ENCODE data around the gene LYAR.
"Not testable (repeated sequence)": the region's sequence is repeated elsewhere in the genome, so short reads cannot be mapped to it uniquely, and the experiment has no call there.

Gene LYAR

GRCh38 chr4:4260185-4260751 lies 29.7 kb downstream of the LYAR start:
- H3K27ac ChIP-seq (ENCODE audit: low read depth, low read length), result no peak overlapping the region
- H3K4me2 ChIP-seq (ENCODE audit: low read depth, low read length, poor library complexity, severe bottlenecking), result peak overlapping the region; percentile 19
- no peaks in the 10 kb centered on the region for H3K36me3 ChIP-seq (ENCODE audit: low read length)

GRCh38 chr4:4259484-4260100 lies 30.4 kb downstream of the LYAR start:
- Histone ChIP-seq H3K4me2 (ENCODE audit: low read depth, low read length, poor library complexity, severe bottlenecking) (peak overlapping the region; percentile 19), H4K20me1 (ENCODE audit: low read depth, low read length) (no peaks in the 10 kb centered on the region)

More at GRCh38 chr4:4260185-4260751, 29.7 kb downstream of the LYAR start:
- H3F3A ChIP-seq (ENCODE audit: insufficient read depth), result no peaks in the 10 kb centered on the region; the same call in 1 of the 2 replicates
- H3K9me3 ChIP-seq (ENCODE audit: insufficient read depth, low read length), result no peaks in the 10 kb centered on the region
- no peaks in the 10 kb centered on the region for H4K20me1 ChIP-seq (ENCODE audit: low read depth, low read length)
- H3K4me3 ChIP-seq (ENCODE audit: insufficient read depth, low read length, poor library complexity, severe bottlenecking), result no peak overlapping the region
- no peak overlapping the region; the same call in 1 of the 2 replicates for H3K9ac ChIP-seq (ENCODE audit: low read length)
- no peak for TF ChIP-seq EZH2phosphoT487 (conservative IDR thresholded peaks at IDR 0.05; ENCODE audit: low read length)
- TF ChIP-seq, protein P1, sequence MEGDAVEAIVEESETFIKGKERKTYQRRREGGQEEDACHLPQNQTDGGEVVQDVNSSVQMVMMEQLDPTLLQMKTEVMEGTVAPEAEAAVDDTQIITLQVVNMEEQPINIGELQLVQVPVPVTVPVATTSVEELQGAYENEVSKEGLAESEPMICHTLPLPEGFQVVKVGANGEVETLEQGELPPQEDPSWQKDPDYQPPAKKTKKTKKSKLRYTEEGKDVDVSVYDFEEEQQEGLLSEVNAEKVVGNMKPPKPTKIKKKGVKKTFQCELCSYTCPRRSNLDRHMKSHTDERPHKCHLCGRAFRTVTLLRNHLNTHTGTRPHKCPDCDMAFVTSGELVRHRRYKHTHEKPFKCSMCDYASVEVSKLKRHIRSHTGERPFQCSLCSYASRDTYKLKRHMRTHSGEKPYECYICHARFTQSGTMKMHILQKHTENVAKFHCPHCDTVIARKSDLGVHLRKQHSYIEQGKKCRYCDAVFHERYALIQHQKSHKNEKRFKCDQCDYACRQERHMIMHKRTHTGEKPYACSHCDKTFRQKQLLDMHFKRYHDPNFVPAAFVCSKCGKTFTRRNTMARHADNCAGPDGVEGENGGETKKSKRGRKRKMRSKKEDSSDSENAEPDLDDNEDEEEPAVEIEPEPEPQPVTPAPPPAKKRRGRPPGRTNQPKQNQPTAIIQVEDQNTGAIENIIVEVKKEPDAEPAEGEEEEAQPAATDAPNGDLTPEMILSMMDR (IDR thresholded peaks at IDR 0.05; ENCODE audit: insufficient read depth, low read length, poor library complexity, severe bottlenecking), result peak; percentile 81
- no peaks in the 10 kb centered on the region for H3K79me2 ChIP-seq (ENCODE audit: insufficient read depth, low read length)
- no peaks in the 10 kb centered on the region for H3K27me3 ChIP-seq (ENCODE audit: low read length)
- H3K9me2 ChIP-seq (replicated peaks; ENCODE audit: insufficient read depth, low read length), result no peaks in the 10 kb centered on the region
- peak overlapping the region; percentile 38 for H2AFZ ChIP-seq (ENCODE audit: low read depth, low read length, severe bottlenecking)

GRCh38 chr4:4257705-4258104 lies 32.2 kb downstream of the LYAR start:
- H3K9ac ChIP-seq (ENCODE audit: low read length); H3K4me2 ChIP-seq (ENCODE audit: low read depth, low read length, poor library complexity, severe bottlenecking); H3K79me2 ChIP-seq (ENCODE audit: insufficient read depth, low read length); H3K9me3 ChIP-seq (ENCODE audit: insufficient read depth, low read length); H3K36me3 ChIP-seq (ENCODE audit: low read length); H4K20me1 ChIP-seq (ENCODE audit: low read depth, low read length); H3K27me3 ChIP-seq (ENCODE audit: low read length); H3F3A ChIP-seq (ENCODE audit: insufficient read depth); H2AFZ ChIP-seq (ENCODE audit: low read depth, low read length, severe bottlenecking); H3K9me2 ChIP-seq (replicated peaks; ENCODE audit: insufficient read depth, low read length); H3K27ac ChIP-seq (ENCODE audit: low read depth, low read length); H3K4me3 ChIP-seq (ENCODE audit: insufficient read depth, low read length, poor library complexity, severe bottlenecking): not testable (repeated sequence)

More at GRCh38 chr4:4259484-4260100, 30.4 kb downstream of the LYAR start:
- Histone ChIP-seq H3K9me3 (ENCODE audit: insufficient read depth, low read length) (no peaks in the 10 kb centered on the region), H3K36me3 (ENCODE audit: low read length) (no peaks in the 10 kb centered on the region), H3K27me3 (ENCODE audit: low read length) (no peaks in the 10 kb centered on the region), H3K4me3 (ENCODE audit: insufficient read depth, low read length, poor library complexity, severe bottlenecking) (no peak overlapping the region), H3K79me2 (ENCODE audit: insufficient read depth, low read length) (no peaks in the 10 kb centered on the region), H3F3A (ENCODE audit: insufficient read depth) (no peaks in the 10 kb centered on the region; the same call in 1 of the 2 replicates), H2AFZ (ENCODE audit: low read depth, low read length, severe bottlenecking) (peak overlapping the region; percentile 38), H3K9me2 (replicated peaks; ENCODE audit: insufficient read depth, low read length) (no peaks in the 10 kb centered on the region), H3K9ac (ENCODE audit: low read length) (no peak overlapping the region; the same call in 1 of the 2 replicates), H3K27ac (ENCODE audit: low read depth, low read length) (no peak overlapping the region)
- TF ChIP-seq, protein P1 (IDR thresholded peaks at IDR 0.05; ENCODE audit: insufficient read depth, low read length, poor library complexity, severe bottlenecking), result no peak
- no peak for TF ChIP-seq EZH2phosphoT487 (conservative IDR thresholded peaks at IDR 0.05; ENCODE audit: low read length)

DNA sequence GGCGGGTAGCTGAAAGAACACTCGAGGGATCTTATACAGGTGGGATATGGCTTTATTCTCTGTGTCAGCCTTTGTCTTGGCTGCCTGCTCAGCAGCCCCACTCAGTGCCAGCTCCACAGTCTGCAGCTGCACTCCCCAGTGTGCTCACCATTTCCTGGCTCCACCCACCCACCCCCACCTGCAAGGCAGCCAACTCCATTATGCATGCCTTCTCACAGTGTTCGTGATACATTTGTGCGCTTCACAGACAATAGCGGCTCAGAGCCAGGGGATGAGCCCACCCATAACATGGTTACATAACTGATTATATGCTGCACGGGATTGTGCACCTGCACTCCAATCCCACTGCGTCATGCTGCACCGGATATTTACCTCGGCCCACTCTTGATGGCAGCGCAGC lies 33.2 kb downstream of the LYAR start:
- no peaks in the 10 kb centered on the region for H3K27me3 ChIP-seq (ENCODE audit: low read length)
- no peak overlapping the region for H3K9ac ChIP-seq (ENCODE audit: low read length)
- H2AFZ ChIP-seq (ENCODE audit: low read depth, low read length, severe bottlenecking), result no peak overlapping the region
- H3K9me3 ChIP-seq (ENCODE audit: insufficient read depth, low read length), result no peaks in the 10 kb centered on the region
- no peaks in the 10 kb centered on the region for H4K20me1 ChIP-seq (ENCODE audit: low read depth, low read length)
- TF ChIP-seq, protein P1 (IDR thresholded peaks at IDR 0.05; ENCODE audit: insufficient read depth, low read length, poor library complexity, severe bottlenecking), result no peak
- no peak for TF ChIP-seq EZH2phosphoT487 (conservative IDR thresholded peaks at IDR 0.05; ENCODE audit: low read length)
- no peaks in the 10 kb centered on the region for H3K9me2 ChIP-seq (replicated peaks; ENCODE audit: insufficient read depth, low read length)
- no peak overlapping the region for H3K27ac ChIP-seq (ENCODE audit: low read depth, low read length)
- no peaks in the 10 kb centered on the region for H3K36me3 ChIP-seq (ENCODE audit: low read length)
- H3K4me2 ChIP-seq (ENCODE audit: low read depth, low read length, poor library complexity, severe bottlenecking), result no peak overlapping the region
- no peak overlapping the region for H3K4me3 ChIP-seq (ENCODE audit: insufficient read depth, low read length, poor library complexity, severe bottlenecking)
- no peaks in the 10 kb centered on the region for H3K79me2 ChIP-seq (ENCODE audit: insufficient read depth, low read length)
- H3F3A ChIP-seq (ENCODE audit: insufficient read depth), result peaks cover under 1% of the 10 kb centered on the region; the same call in 1 of the 2 replicates
